Inflammatory macrophage (primary cell): ENCODE measurements around the gene PTPA.
"Not testable (repeated sequence)": the region's sequence is repeated elsewhere in the genome, so short reads cannot be mapped to it uniquely, and the experiment has no call there.

Source experiments
- DNase-seq, 2 donors: peaks; one replicate each; pipeline ENCODE4 v3.0.0-alpha.2; 2020 to 2022

Gene PTPA

DNA sequence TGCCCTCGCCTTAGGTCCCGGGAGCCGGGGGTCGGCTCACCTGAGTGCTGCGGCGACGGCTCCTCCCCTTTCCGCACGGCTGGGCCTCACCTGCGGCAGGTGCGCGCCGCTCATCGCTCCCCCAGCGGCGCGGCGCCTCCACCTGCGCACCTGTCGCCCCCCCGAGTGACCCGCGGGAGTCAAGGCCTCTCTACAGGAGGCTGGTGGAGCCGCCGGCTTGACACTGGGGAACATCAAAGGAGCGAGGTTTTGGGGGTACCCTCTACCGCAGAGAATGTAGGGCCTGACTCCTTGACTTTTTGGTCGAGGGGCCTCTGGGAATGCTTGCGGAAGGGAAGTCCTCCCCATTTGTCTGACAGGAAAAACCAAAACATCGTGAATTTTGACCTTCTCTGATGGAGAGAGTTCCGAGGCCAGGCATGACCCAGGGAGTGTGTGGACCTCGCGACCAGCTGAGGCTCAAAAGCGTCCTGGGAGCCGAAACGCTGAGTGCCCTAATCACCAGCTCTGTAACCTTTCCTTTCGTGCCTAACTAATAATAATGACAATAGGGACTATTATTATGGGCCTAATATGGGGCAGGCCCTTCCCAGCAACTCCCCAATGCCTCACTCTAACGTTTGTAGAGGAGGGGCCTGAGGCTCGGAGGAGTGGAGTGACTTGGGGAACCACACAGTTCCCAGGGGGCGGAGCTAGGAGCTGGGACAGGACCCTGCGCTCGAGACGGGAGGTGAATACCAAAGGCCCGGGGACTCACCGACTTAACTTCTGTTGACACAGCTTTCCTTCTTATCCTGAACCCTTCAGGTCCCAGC lies 67.6 kb downstream of the PTPA start:
- DNase-seq, result no peak

DNA sequence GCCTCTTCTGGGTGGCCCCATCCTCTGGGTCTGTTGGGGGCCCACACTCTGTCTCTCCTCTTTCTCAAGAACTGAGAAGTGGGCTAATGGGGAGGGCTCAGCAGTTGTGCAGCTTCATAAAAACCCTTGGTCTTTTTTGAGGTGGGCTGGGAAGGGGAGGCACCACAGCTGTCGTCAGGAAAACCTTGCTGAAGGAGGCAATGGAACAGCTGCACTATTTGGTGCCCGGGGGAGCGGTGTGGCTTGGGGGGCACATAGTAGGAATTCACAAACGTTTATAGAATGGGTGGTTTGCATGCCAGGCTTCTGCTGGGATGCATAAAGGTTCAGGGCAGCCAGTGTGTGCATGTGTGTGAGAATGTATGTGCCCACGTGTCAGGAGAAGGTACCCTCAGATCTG lies 70.0 kb downstream of the PTPA start:
- no peak for DNase-seq

DNA sequence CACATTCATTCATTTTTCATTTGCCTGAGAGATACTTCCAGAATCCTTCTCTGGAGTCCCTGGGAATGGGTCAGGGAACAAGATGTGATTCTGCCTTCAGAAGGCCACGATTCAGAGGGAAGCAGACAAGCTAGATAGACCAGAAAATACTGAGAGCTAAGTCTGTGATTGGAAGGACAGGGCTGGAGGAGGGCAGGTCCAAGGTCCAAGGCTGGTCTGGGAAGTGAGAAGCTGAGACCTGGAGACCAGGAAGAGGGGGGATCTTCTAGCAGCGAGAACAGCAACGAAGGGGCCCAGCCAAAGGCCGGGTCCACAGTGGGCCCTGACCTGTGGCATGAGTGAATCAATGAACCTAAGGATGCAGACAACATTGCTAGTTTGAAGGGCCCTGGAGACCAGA lies 70.9 kb downstream of the PTPA start:
- DNase-seq, result no peak

DNA sequence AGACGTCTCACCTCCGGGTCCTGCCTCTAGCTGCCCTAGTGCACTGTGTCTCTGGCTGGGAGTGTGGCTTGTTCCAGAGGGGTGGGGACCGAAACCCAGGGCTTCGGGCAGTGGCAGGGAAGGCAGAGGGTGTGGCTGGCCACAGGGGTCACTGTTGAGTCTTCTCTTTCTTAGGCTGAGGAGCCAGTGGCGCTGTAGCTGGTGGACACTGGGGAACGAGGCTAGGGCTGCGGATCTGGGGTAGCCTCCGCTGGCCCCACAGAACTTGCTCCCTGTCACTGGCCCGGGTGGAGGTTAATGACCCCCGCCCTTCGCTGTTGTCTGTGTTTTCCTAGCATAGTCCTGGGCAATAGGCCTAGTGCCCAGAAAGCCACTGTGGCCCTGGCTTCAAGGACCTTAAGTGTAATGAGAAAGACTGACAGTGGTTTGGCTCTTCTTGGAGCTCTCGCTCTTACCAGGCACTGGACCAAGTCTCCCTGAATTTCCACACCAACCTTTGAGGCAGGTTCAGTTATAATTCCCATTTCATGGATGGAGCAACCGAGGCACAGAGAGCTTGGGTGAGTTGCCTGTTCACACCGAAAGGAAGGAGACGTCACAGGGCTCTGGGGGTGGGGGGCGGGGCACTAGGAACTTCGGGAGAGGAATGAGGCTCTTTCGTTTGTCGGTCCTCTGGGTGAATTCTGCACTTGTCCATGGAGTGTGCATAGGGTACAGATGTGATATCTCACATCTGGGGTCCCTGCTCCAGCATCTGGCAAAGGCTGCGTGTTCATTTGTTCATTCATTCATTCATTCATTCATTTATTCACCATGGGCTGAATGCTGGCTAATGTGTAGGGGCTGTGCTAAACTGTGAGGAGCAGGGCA lies 71.6 kb downstream of the PTPA start:
- peak; percentile 44 to 46 for DNase-seq

DNA sequence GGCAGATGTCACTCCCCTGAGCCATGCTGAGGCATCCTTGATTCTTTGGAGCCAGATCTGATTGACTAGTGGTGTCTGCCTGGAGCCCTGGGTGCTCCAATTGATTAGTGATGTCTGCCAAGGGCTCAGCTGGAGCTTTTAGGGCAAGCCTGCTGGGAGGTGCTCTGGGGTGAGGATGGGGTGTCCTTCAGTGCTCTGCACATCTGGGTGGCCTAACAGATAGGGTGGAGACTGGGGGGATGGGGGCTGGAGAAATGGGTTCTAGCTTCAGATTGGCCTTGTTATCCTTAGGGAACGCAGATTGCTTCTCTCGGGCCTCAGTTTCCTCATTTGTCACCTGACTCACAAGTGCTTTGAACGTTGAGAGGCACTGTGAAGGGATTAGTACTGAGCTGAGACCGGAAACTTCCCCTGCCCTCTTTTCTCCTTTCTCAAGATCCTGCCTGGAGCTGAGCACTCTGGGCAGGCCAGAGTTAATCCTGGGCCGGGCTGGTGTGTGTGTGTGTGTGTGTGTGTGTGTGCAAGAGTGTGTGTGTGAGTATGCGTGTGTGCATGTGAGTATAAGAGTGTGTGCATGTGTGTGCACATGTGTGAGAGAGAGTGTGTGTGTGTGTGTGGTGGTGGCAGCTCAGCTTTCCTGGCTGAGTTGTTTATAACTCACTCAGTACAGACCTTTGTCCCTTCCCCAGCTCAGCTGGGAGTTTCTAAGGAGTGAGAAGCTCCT lies 72.4 kb downstream of the PTPA start:
- DNase-seq, result no peak

DNA sequence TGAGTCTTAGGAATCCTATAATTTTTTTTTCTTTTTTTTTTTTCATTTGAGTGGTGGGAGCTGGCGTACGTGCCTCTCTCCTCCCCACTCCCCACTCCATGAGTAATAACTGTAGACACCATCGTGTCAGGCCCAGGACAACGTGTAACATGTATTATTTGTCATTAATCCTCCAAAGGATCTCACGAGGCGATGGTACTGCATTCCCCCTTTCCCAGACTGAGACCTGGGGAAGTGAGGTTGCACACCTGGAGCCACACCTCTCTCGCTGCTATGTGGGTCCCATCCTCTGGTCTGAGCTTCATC lies 73.0 kb downstream of the PTPA start:
- no peak for DNase-seq

DNA sequence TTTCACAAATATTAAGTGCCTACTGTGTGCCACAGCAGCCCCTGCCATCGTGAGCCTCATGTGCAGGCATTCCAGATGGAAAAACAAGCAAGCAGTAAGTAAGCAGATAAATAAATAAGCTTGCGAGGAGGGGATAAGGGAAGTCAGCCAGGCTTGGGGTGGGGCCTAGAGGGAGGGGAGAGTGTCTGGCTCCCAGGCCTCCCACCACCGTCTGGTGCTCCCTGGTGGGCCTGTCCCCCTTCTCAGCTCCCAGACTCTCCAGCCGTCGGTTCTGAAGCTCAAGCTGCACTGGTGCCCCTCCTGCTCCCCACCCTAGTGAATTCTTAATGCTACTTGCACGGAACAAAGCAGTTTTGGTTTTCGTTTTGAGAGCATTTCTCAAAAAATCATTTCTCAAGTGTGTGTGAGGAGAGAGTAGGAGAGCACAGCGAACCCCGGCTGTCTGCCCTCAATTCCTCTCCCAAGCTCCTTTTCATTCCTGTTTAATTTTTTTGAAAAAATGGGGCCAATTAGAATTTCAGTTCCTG lies 73.4 kb downstream of the PTPA start:
- no peak for DNase-seq

DNA sequence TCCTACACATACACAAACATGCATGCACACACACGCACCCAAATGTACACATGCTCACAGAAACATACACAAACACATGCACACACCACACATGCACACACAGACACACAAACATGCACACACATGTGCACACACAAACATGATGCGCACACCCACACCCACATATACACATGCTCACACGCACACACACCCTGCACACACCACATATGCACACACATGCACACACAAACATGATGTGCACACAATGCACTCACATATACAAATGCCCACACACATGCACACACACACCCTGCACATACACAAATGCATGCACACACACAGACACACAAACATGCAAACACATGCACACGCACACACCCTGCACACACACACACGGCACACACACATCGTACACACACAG lies 74.2 kb downstream of the PTPA start:
- DNase-seq, result no peak

DNA sequence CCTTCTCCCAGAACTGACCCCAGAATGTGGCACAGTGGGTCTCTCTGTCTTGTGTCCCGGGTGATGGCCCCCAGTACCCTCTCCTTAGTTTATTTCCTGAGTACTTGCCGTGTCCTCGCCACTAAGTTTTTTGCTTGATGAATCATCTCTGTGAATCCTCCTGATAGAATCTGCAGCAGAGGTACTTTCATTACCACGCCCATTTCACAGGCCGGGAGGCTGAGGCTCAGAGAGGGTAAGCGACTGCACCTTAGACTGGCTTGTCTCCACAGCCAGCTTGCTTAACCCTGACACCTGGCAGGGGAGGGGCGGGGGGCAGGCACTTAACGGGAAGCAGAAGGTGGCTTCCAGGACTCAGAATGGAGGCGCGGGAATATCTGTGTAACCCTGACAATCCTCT lies 74.8 kb downstream of the PTPA start:
- no peak for DNase-seq

DNA sequence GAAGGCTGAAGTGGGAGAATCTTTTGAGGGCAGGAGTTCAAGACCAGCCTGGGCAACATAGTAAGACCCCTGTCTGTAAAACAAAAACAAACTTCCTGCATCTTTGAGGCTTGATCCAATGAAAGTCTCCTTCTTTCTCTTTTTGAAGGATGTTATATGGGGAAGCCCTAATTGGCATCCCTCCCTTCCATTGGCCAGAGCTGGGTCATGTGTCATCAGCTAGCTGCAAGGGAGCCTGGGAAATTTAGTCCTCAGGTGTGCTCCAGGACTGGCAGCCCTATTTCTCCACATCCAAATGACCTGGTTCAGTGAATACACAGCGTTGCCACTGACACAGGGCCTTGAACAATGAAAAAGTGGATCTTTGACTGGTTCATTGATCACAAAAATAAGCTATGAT lies 75.8 kb downstream of the PTPA start:
- no peak for DNase-seq

DNA sequence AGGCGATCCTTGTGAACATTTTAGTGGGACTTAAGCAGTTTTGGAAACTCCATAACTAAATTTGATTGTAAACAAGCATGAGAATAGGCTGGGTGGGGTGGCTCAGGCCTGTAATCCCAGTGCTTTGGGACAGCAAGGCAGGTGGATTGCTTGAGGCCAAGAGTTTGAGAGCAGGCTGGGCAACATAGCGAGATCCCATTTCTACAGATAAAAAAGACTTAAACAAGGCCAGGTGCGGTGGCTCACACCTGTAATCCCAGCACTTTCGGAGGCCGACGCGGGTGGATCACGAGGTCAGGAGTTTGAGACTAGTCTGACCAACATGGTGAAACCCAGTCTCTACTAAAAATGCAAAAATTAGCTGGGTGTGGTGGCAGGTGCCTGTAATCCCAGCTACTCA lies 78.8 kb downstream of the PTPA start:
- DNase-seq, result not testable (repeated sequence)

DNA sequence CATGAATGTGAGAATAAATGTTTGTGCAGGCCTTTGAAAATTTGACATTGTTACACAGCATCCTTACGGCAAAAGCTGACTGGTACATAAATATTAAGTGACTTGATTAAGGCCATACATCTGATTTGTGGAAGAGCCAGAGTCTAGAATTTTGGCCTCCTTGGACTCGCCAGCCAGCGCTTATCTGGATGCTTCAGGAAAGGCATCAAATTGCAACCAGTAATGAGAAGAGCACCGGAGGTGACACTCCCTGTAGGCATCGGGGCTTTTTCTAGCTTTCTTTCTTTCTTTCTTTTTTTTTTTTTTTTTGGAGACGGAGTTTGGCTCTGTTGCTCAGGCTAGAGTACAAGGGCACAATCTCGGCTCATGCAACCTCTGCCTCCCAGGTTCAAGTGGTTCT lies 80.0 kb downstream of the PTPA start:
- DNase-seq, result no peak

DNA sequence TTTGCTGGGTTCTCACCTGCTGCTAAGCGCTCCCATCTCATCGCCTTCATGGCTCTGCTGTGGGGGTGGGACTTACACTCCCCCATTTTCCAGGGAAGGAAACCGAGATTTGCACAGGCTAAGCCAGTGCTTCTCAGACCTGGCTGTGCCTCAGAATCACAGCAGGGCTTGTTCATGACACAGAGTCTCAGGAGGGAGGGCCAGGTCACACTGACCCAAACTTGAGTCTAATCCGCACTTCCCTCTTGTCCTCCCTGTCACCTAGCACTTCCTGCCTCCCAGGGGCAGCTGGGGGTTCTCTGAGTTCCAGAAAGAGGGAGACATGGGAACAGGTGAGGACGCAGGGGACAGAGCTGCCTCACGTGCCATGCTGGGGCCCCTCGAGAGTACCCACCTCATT lies 82.4 kb downstream of the PTPA start:
- DNase-seq, result no peak

DNA sequence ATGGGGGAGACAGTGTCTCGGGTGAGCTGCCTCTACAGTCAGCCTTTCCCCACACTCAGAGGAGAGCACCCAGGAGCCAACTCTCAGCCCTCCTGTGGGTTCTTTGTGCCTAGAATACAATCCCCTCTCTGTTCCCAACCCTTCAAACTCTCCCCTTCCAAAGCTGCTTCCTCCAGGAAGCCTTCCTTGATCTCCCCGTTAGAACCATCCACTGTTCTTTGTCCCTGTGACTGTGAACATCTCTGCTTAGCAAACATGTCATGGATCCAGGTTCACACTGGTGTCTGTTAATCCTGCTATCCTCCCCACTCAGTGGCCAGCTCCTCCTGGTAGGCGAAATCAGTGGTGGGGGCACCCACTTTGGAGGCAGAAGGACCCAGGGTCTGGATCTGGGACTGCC lies 83.0 kb downstream of the PTPA start:
- DNase-seq, result no peak

DNA sequence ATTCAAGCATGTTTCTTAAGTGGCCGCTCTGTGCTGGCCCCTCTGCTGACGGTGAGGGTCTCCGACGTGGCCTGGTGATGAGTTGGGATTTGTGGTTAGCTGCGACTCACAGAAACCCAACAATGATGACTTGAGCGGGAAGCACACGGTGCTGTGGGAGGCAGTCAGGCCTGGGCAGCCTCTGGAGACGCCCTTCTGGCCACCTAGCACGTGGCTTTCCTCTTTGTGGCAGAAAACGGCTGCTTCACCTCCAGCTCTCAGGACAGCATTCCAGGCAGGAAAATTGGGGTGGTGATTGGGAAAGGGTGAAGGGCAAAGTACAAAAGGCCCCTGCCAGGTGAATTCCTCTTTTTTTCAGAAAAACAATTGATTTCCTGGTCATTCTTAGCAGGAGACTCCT lies 84.4 kb downstream of the PTPA start:
- DNase-seq, result no peak

DNA sequence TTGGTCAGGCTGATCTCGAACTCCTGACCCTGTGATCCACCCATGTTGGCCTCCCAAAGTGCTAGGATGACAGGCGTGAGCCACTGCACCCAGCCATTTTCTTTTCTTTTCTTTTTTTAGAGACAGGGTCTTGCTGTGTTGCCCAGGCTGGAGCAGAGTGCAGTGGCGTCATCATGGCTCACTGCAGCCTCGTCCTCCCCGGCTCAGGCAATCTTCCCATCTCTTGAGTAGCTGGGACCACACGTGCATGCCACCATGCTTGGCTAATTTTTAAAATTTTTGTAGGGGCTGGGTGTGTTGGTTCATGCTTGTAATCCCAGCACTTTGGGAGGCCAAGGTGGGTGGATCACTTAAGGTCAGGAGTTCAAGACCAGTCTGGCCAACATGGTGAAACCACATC lies 85.8 kb downstream of the PTPA start:
- not testable (repeated sequence) for DNase-seq

DNA sequence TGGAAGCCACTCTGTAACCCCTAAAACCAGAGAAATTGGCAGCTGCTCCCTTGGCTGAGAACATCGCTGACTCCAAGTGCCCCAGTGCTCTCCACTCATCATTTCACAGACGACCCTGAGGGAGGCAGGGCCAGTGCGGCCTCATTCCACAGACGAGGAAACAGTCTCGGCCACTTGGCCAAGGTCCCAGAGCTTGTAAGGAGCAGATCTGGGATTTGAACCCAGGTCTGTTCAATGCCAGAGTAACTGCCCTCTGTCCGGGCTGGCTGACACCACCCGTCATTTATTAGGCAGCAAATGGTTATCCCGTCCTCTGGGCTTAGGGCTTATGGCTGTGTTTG lies 86.7 kb downstream of the PTPA start:
- DNase-seq, result no peak
